GM21367 (cell line): Measurements from ENCODE around the gene ANKRD39.
"Not testable (repeated sequence)": the region's sequence is repeated elsewhere in the genome, so short reads cannot be mapped to it uniquely, and the experiment has no call there.

Experiments used
- ATAC-seq: cut with Tn5 transposase; IDR thresholded peaks from one replicate; pipeline ENCODE4 v1.9.1; 2021; ENCODE audit not compliant: unreplicated experiment

The ANKRD39 gene

GRCh38 chr2:96857667-96858372 is at the start of gene ANKRD39:
TSS of gene ANKRD39 (minus strand) at chr2:96858016. CDS start at chr2:96857987, 29 bp downstream.
- ATAC-seq: peak; percentile 85

GRCh38 chr2:96906729-96907114 is 48.9 kb upstream of the ANKRD39 start:
- no peak for ATAC-seq

- ATAC-seq: no peak
These were observed 46.0 kb upstream of the ANKRD39 start for GRCh38 chr2:96903815-96904214.

- no peak for ATAC-seq
These were observed 45.5 kb upstream of the ANKRD39 start for GRCh38 chr2:96903318-96903717.

GRCh38 chr2:96900237-96900636 is 42.4 kb upstream of the ANKRD39 start:
- ATAC-seq: no peak

GRCh38 chr2:96899413-96899741 is 41.6 kb upstream of the ANKRD39 start:
- no peak for ATAC-seq

- no peak for ATAC-seq
These were observed 41.0 kb upstream of the ANKRD39 start for GRCh38 chr2:96898641-96899412.

GRCh38 chr2:96898135-96898505 is 40.3 kb upstream of the ANKRD39 start:
- ATAC-seq: no peak

GRCh38 chr2:96897491-96898134 is 39.8 kb upstream of the ANKRD39 start:
- no peak for ATAC-seq

- ATAC-seq: no peak
These were observed 38.2 kb upstream of the ANKRD39 start for GRCh38 chr2:96895746-96896651.

- ATAC-seq: no peak
These were observed 37.4 kb upstream of the ANKRD39 start for GRCh38 chr2:96895032-96895745.

GRCh38 chr2:96894151-96894531 is 36.3 kb upstream of the ANKRD39 start:
- no peak for ATAC-seq

GRCh38 chr2:96893289-96894150 is 35.7 kb upstream of the ANKRD39 start:
- ATAC-seq: no peak

- ATAC-seq: no peak
These were observed 33.9 kb upstream of the ANKRD39 start for GRCh38 chr2:96891591-96892333.

- no peak for ATAC-seq
These were observed 33.0 kb upstream of the ANKRD39 start for GRCh38 chr2:96890726-96891385.

- ATAC-seq: no peak
These were observed 32.4 kb upstream of the ANKRD39 start for GRCh38 chr2:96890252-96890651.

GRCh38 chr2:96889502-96889901 is 31.7 kb upstream of the ANKRD39 start:
- ATAC-seq: not testable (repeated sequence)
